Breast epithelium (tissue), 4 donors: ENCODE results near the gene CCDC196. TPM values are rescaled to one million over a fixed set of nuclear protein-coding genes. Genes with fewer than 3 reads are reported as not detected.

Experiments
- DNase-seq, 2 donors: peaks; one replicate each; pipeline ENCODE4 v3.0.0-alpha.2; 2019; ENCODE audit warnings: low spot score in 2 of 2
- H3K27ac ChIP-seq, 2 donors: fragments of 200-600 bp; sonication (generic) in 1 of 2; one replicate each; pipeline ENCODE4 v1.5.1; 2016 to 2019; ENCODE audit warnings: mild to moderate bottlenecking in 1 of 2
- H3K27me3 ChIP-seq, 2 donors: fragments of 200-600 bp; sonication (generic) in 1 of 2; one replicate each; pipeline versions ENCODE4 v1.5.1 to v1.6.0; 2017 to 2019; ENCODE audit warnings: control low read depth in 1 of 2, mild to moderate bottlenecking in 1 of 2
- H3K36me3 ChIP-seq: fragments of 200-600 bp; one replicate; pipeline ENCODE4 v1.5.1; 2019
- H3K4me1 ChIP-seq, 2 donors: fragments of 200-600 bp; sonication (generic); one replicate each; pipeline ENCODE4 v1.5.1; 2016 to 2019; ENCODE audit warnings: control low read depth in 1 of 2
- H3K4me3 ChIP-seq, 3 donors: fragments of 200-600 bp; sonication (generic); 1 replicate in 2 of 3; 2 replicates in 1 of 3; pipeline ENCODE4 v1.5.1; 2016 to 2019; ENCODE audit warnings: mild to moderate bottlenecking in 3 of 3, moderate library complexity in 2 of 3
- H3K9me3 ChIP-seq, 2 donors: fragments of 200-600 bp; sonication (generic) in 1 of 2; one replicate each; pipeline ENCODE4 v1.5.1; 2016 to 2019; ENCODE audit warnings: control low read depth in 1 of 2
- POLR2A ChIP-seq: fragments of 450-650 bp; IDR thresholded peaks from one replicate; pipeline ENCODE4 v1.6.1; 2016; ENCODE audit warnings: antibody characterized with exemption, mild to moderate bottlenecking, moderate library complexity
- POLR2AphosphoS5 ChIP-seq, 3 donors: sonication (generic); formaldehyde crosslinking; IDR thresholded peaks; one replicate each; pipeline ENCODE4 v1.6.1; 2017; ENCODE audit warnings: antibody characterized with exemption in 3 of 3
- intact Hi-C: fragments of 100-400 bp; cut with DNase I; formaldehyde crosslinking; loops from one replicate; pipeline ENCODE4 v1.15.1; 2023; ENCODE audit warnings: low total_unique reads
- total RNA-seq, 3 donors: library from RNA; depleted of rRNA; stranded (reverse); fragments of >200 nt; gene quantifications; one replicate each; pipeline ENCODE4 v1.1.0, GENCODE V29; 2016
- TF ChIP-seq, protein P1 (sequence below), 3 donors: fragments of 450-650 bp; IDR thresholded peaks; one replicate each; pipeline ENCODE4 v1.5.1; 2016 to 2017; ENCODE audit warnings: antibody characterized with exemption in 3 of 3, mild to moderate bottlenecking in 3 of 3, moderate library complexity in 3 of 3

The CCDC196 gene
- total RNA-seq, 3 donors from 2014 or later: not detected

DNA sequence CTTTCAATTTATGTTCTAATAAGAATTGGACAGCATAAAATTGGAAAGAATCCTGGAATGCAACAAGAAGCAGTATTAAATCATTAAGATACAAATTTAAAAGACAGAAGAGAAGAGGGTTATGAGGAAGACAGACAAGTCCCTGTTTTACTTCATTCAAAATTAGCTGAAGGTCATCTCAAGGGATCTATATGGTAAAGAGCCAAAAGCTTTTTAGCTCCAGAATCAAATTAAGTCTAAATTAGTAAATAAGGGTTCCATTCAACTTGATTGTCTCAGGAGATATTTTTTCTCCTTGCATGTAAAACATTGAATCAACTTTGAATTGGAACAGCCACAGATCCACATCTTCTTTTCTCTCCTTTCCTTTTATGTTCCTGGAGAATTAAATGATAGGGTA lies 7.6 kb downstream of the CCDC196 start:
- DNase-seq: no peak
- TF ChIP-seq POLR2A (no peak), POLR2AphosphoS5 (IDR thresholded peaks at IDR 0.05) (no peak)
- TF ChIP-seq, protein P1, sequence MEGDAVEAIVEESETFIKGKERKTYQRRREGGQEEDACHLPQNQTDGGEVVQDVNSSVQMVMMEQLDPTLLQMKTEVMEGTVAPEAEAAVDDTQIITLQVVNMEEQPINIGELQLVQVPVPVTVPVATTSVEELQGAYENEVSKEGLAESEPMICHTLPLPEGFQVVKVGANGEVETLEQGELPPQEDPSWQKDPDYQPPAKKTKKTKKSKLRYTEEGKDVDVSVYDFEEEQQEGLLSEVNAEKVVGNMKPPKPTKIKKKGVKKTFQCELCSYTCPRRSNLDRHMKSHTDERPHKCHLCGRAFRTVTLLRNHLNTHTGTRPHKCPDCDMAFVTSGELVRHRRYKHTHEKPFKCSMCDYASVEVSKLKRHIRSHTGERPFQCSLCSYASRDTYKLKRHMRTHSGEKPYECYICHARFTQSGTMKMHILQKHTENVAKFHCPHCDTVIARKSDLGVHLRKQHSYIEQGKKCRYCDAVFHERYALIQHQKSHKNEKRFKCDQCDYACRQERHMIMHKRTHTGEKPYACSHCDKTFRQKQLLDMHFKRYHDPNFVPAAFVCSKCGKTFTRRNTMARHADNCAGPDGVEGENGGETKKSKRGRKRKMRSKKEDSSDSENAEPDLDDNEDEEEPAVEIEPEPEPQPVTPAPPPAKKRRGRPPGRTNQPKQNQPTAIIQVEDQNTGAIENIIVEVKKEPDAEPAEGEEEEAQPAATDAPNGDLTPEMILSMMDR (IDR thresholded peaks at IDR 0.05): no peak
- Histone ChIP-seq H3K4me3 (no peak overlapping the region), H3K4me1 (no peaks in the 10 kb centered on the region), H3K36me3 (no peaks in the 10 kb centered on the region), H3K9me3 (no peaks in the 10 kb centered on the region), H3K27me3 (no peaks in the 10 kb centered on the region), H3K27ac (no peak overlapping the region)
- intact Hi-C loops: no loop called here

DNA sequence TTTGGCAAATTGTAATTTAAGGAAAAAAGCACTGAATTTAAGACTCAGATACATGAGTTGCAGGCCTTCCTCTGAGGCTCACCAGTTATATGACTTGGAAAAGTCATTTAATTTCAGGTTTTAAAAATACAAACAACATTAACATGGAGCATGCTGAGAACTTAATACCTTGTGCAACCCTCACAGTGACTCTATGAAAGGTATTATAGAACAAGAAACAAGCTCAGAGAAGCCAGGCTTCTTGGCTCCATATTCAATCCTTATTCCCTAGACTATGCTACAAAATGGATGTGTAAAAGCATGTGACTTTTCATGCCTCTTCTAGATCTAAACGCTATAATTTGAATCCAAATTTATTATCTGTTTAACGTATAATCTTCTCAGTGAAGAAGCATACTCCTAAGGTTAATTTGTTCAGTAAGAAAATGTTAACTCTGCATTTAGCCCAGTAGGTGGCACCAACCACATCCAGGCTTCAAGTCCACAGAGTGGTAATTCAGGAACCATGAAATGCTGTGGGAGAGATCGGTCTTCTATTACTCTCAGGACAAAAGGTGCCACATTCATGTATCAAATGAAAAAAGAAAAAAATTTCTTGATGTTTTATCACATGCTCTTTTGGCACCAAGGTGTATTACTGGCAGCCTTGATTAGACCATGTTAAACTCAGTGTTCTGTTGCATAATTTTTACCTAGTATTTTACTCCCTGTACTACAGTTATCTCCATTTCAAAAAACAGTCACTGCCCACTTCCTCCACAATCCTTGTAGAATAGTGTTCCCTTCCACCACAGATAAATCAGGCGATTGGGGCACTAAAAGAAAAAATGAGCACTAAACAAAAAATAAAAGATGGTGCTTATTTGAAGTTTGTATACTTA lies 9.3 kb downstream of the CCDC196 start:
- H3K36me3 ChIP-seq: no peaks in the 10 kb centered on the region
- no peak overlapping the region for H3K27ac ChIP-seq
- H3K9me3 ChIP-seq: no peaks in the 10 kb centered on the region
- H3K4me1 ChIP-seq: no peaks in the 10 kb centered on the region
- DNase-seq: peak in 1 of 2 donors; percentile 19
- H3K27me3 ChIP-seq: no peaks in the 10 kb centered on the region
- TF ChIP-seq POLR2A: no peak
- TF ChIP-seq POLR2AphosphoS5 (IDR thresholded peaks at IDR 0.05): no peak
- TF ChIP-seq, protein P1 (IDR thresholded peaks at IDR 0.05): peak; percentile 60 to 72 (median 65)
- intact Hi-C loops: no loop called here
- peak overlapping the region in 1 of 3 donors; percentile 9 for H3K4me3 ChIP-seq

DNA sequence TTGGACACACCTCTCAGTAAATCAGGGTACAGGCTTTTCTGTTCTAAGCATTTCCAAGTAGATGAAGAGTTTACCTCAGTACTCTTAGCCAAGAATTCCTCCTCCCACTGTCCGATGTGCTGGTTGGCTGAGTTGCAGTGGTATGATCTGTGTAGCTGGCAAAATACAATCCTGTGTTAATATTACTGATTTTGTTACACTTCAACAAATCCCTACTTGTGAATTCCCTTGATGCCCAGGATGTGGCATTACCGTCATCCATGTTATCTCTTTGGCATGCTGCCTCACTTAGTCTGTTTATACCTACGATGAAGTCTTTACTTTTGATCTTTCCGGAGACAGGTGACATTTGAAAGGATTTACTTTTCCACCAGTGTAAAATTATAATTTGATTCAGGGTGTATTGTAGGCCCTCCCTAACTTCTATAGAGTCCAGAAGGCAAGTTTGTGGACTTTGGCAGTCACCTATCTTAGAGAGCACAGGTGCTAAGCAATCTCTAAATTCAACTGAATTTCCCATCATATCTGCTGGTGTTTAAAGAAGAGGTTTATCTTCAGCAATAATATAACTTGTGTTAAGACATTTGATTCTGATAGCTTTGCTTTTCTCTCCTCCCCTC lies 10.1 kb downstream of the CCDC196 start:
- Histone ChIP-seq H3K27me3 (no peaks in the 10 kb centered on the region), H3K36me3 (no peaks in the 10 kb centered on the region), H3K27ac (no peak overlapping the region), H3K4me1 (no peaks in the 10 kb centered on the region), H3K9me3 (no peaks in the 10 kb centered on the region), H3K4me3 (peak overlapping the region in 1 of 3 donors; percentile 9)
- no peak for DNase-seq
- intact Hi-C loops: no loop called here
- TF ChIP-seq POLR2A: no peak
- TF ChIP-seq POLR2AphosphoS5 (IDR thresholded peaks at IDR 0.05): no peak
- TF ChIP-seq, protein P1 (IDR thresholded peaks at IDR 0.05): no peak

DNA sequence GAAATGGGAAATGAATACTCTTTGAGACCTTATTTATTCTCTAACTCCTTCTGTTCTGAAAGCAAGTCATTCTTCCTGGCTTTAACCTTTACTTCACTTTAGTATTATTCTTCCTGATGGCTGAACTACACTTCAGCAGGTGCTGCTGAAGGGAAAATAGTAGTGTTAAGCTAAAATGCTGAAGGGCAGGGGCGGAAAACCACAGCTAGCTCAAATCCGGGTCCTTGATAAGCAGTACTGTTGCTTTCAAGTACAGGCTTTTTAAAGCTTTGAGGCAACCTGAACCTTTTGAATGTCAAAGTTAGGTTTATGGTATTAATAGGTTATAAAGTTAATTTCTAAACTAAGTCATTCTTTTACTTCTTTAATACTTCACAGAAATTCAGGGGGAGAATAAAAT lies 10.7 kb downstream of the CCDC196 start:
- H3K4me3 ChIP-seq: no peak overlapping the region
- TF ChIP-seq POLR2AphosphoS5 (IDR thresholded peaks at IDR 0.05) (no peak), POLR2A (no peak)
- TF ChIP-seq, protein P1 (IDR thresholded peaks at IDR 0.05): no peak
- no peaks in the 10 kb centered on the region for H3K36me3 ChIP-seq
- H3K9me3 ChIP-seq: no peaks in the 10 kb centered on the region
- no peak for DNase-seq
- H3K27ac ChIP-seq: no peak overlapping the region
- H3K4me1 ChIP-seq: no peaks in the 10 kb centered on the region
- intact Hi-C loops: no loop called here
- H3K27me3 ChIP-seq: no peaks in the 10 kb centered on the region

DNA sequence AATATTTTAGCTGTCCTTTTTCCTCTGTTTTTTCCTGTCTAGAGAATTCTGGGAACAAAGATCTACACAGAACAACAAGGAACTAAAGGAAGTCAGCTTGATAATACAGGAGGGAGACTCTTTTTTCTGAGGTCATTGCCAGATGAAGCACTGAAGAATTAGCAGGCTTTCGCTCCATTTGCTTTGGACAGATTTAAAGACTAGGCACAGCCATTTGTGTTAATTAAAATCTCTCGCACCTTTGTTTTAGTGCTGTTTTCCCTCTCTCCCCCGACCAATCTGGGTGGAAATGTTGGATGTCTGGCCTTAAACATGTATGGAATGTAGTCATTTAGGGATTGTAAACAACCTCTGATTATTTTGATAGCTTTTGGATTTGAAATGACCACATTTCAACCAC lies 12.1 kb downstream of the CCDC196 start:
- DNase-seq: no peak
- intact Hi-C loops: no loop called here
- Histone ChIP-seq H3K9me3 (no peaks in the 10 kb centered on the region), H3K27ac (no peak overlapping the region), H3K4me3 (no peak overlapping the region), H3K4me1 (no peaks in the 10 kb centered on the region), H3K27me3 (no peaks in the 10 kb centered on the region), H3K36me3 (no peaks in the 10 kb centered on the region)
- no peak for TF ChIP-seq POLR2A
- TF ChIP-seq POLR2AphosphoS5 (IDR thresholded peaks at IDR 0.05): no peak
- TF ChIP-seq, protein P1 (IDR thresholded peaks at IDR 0.05): no peak
